ENCODE data around the gene RTN4R.
"Not testable (repeated sequence)": the region's sequence is repeated elsewhere in the genome, so short reads cannot be mapped to it uniquely, and the experiment has no call there.

Gene RTN4R

GRCh38 chr22:20285473-20286311, 17.6 kb upstream of the RTN4R start:
- peak; percentile 34 for DNase-seq

GRCh38 chr22:20284471-20285086, 16.5 kb upstream of the RTN4R start:
- DNase-seq, result no peak

GRCh38 chr22:20283674-20284066, 15.6 kb upstream of the RTN4R start:
- DNase-seq, result no peak

GRCh38 chr22:20282901-20283673, 15.0 kb upstream of the RTN4R start:
- no peak for DNase-seq

- no peak for DNase-seq
Measured at GRCh38 chr22:20281891-20282290, 13.8 kb upstream of the RTN4R start.

GRCh38 chr22:20281473-20281872, 13.4 kb upstream of the RTN4R start:
- not testable (repeated sequence) for DNase-seq

- no peak for DNase-seq
Measured at GRCh38 chr22:20280866-20281265, 12.7 kb upstream of the RTN4R start.

- DNase-seq, result not testable (repeated sequence)
Measured at GRCh38 chr22:20280163-20280562, 12.0 kb upstream of the RTN4R start.

GRCh38 chr22:20279662-20280134, 11.6 kb upstream of the RTN4R start:
- DNase-seq, result no peak

- DNase-seq, result not testable (repeated sequence)
Measured at GRCh38 chr22:20278726-20279490, 10.8 kb upstream of the RTN4R start.

GRCh38 chr22:20277936-20278635, 10.0 kb upstream of the RTN4R start:
- DNase-seq, result not testable (repeated sequence)

- no peak for DNase-seq
Measured at GRCh38 chr22:20276468-20276867, 8.3 kb upstream of the RTN4R start.

GRCh38 chr22:20275836-20276235, 7.7 kb upstream of the RTN4R start:
- no peak for DNase-seq

GRCh38 chr22:20275325-20275724, 7.2 kb upstream of the RTN4R start:
- DNase-seq, result not testable (repeated sequence)

GRCh38 chr22:20274374-20274773, 6.3 kb upstream of the RTN4R start:
- not testable (repeated sequence) for DNase-seq

- DNase-seq, result no peak
Measured at GRCh38 chr22:20273758-20274181, 5.7 kb upstream of the RTN4R start.

GRCh38 chr22:20272700-20273099, 4.6 kb upstream of the RTN4R start:
- DNase-seq, result no peak

- no peak for DNase-seq
Measured at GRCh38 chr22:20272174-20272573, 4.1 kb upstream of the RTN4R start.

GRCh38 chr22:20271114-20271994, 3.2 kb upstream of the RTN4R start:
- no peak for DNase-seq

- DNase-seq, result not testable (repeated sequence)
Measured at GRCh38 chr22:20270190-20271113, 2.3 kb upstream of the RTN4R start.
